ENCODE measurements around the gene PLSCR4. TPM values are rescaled to one million over a fixed set of nuclear protein-coding genes. Genes with fewer than 3 reads are reported as not detected.

The PLSCR4 gene
- total RNA-seq, 2 experiments from 2014 or later, result not detected

GRCh38 chr3:146165877-146166276, 85.0 kb downstream of the PLSCR4 start:
- H3K27ac Mint-ChIP-seq, result no peak overlapping the region
- Histone ChIP-seq H3K4me3 (ENCODE audit: low read length) (no peak overlapping the region), H3K9me3 (ENCODE audit: control insufficient read depth in 1 of 2, insufficient read depth in 1 of 2, low read length in 2 of 2) (no peaks in the 10 kb centered on the region), H3K27ac (ENCODE audit: low read depth in 1 of 2, low read length in 2 of 2) (no peak overlapping the region), H3K4me1 (ENCODE audit: insufficient read depth, low read length) (peaks cover 5% of the 10 kb centered on the region), H3K27me3 (ENCODE audit: control insufficient read depth in 1 of 2, insufficient read depth in 2 of 2, low read length in 2 of 2) (peaks cover 7 to 21% of the 10 kb centered on the region in 2 experiments), H3K36me3 (ENCODE audit: insufficient read depth, low read length) (no peaks in the 10 kb centered on the region)
- peaks cover 24% of the 10 kb centered on the region for H3K27me3 Mint-ChIP-seq
- DNase-seq (no peak), ATAC-seq (ENCODE audit: poor library complexity) (no peak)
- H3K4me1 Mint-ChIP-seq (ENCODE audit: low read depth), result no peaks in the 10 kb centered on the region
- ChIA-PET POLR2A (no interaction called here), CTCF (no interaction called here)
- H3K4me3 Mint-ChIP-seq, result no peak overlapping the region
- no peaks in the 10 kb centered on the region for H3K9me3 Mint-ChIP-seq
- intact Hi-C loops (cut with DNase I, micrococcal nuclease), result no loop called here
- no peak for TF ChIP-seq CTCF (IDR thresholded peaks at IDR 0.05)
- H3K36me3 Mint-ChIP-seq (ENCODE audit: low read depth), result no peaks in the 10 kb centered on the region

- Histone ChIP-seq H3K27ac (ENCODE audit: low read depth in 1 of 2, low read length in 2 of 2) (no peak overlapping the region), H3K4me3 (ENCODE audit: low read length) (no peak overlapping the region), H3K4me1 (ENCODE audit: insufficient read depth, low read length) (peaks cover 11% of the 10 kb centered on the region), H3K36me3 (ENCODE audit: insufficient read depth, low read length) (no peaks in the 10 kb centered on the region), H3K9me3 (ENCODE audit: control insufficient read depth in 1 of 2, insufficient read depth in 1 of 2, low read length in 2 of 2) (peaks cover 0 to 5% of the 10 kb centered on the region in 2 experiments), H3K27me3 (ENCODE audit: control insufficient read depth in 1 of 2, insufficient read depth in 2 of 2, low read length in 2 of 2) (peaks cover 13 to 28% of the 10 kb centered on the region in 2 experiments)
- POLR2A ChIA-PET, result no interaction called here
- H3K27ac Mint-ChIP-seq, result no peak overlapping the region
- TF ChIP-seq CTCF (IDR thresholded peaks at IDR 0.05), result no peak
- H3K27me3 Mint-ChIP-seq, result peaks cover 28% of the 10 kb centered on the region
- CTCF ChIA-PET, result no interaction called here
- H3K4me1 Mint-ChIP-seq (ENCODE audit: low read depth), result peaks cover 2% of the 10 kb centered on the region
- DNase-seq (no peak), ATAC-seq (ENCODE audit: poor library complexity) (no peak)
- H3K9me3 Mint-ChIP-seq, result no peaks in the 10 kb centered on the region
- H3K4me3 Mint-ChIP-seq, result no peak overlapping the region
- no peaks in the 10 kb centered on the region for H3K36me3 Mint-ChIP-seq (ENCODE audit: low read depth)
- intact Hi-C loops (cut with DNase I, micrococcal nuclease), result no loop called here
Observed at GRCh38 chr3:146164971-146165769, 85.7 kb downstream of the PLSCR4 start.

GRCh38 chr3:146164506-146164905, 86.4 kb downstream of the PLSCR4 start:
- Mint-ChIP-seq H3K27ac (no peak overlapping the region), H3K9me3 (no peaks in the 10 kb centered on the region), H3K4me3 (no peak overlapping the region), H3K36me3 (ENCODE audit: low read depth) (no peaks in the 10 kb centered on the region), H3K27me3 (peaks cover 35% of the 10 kb centered on the region), H3K4me1 (ENCODE audit: low read depth) (peaks cover 8% of the 10 kb centered on the region)
- peaks cover 0 to 5% of the 10 kb centered on the region in 2 experiments for H3K9me3 ChIP-seq (ENCODE audit: control insufficient read depth in 1 of 2, insufficient read depth in 1 of 2, low read length in 2 of 2)
- no peak overlapping the region for H3K4me3 ChIP-seq (ENCODE audit: low read length)
- peaks cover 12% of the 10 kb centered on the region for H3K4me1 ChIP-seq (ENCODE audit: insufficient read depth, low read length)
- ChIA-PET CTCF (no interaction called here), POLR2A (no interaction called here)
- H3K36me3 ChIP-seq (ENCODE audit: insufficient read depth, low read length), result no peaks in the 10 kb centered on the region
- intact Hi-C loops (cut with DNase I, micrococcal nuclease), result no loop called here
- H3K27me3 ChIP-seq (ENCODE audit: control insufficient read depth in 1 of 2, insufficient read depth in 2 of 2, low read length in 2 of 2), result peaks cover 16 to 35% of the 10 kb centered on the region in 2 experiments
- DNase-seq, result no peak
- no peak overlapping the region for H3K27ac ChIP-seq (ENCODE audit: low read depth in 1 of 2, low read length in 2 of 2)
- no peak for ATAC-seq (ENCODE audit: poor library complexity)
- TF ChIP-seq CTCF (IDR thresholded peaks at IDR 0.05), result no peak

Data from CD4-positive, alpha-beta T cell (primary cell).